RCC 7860 (cell line): Measurements from ENCODE around the gene EPHA10.
"Not testable (repeated sequence)": the region's sequence is repeated elsewhere in the genome, so short reads cannot be mapped to it uniquely, and the experiment has no call there.

ENCODE experiments used
- DNase-seq: peaks from one replicate; pipeline ENCODE4 v3.0.0-alpha.2; 2015; ENCODE audit warnings: low spot score
- FAIRE-seq: peaks from 2 replicates; lab custom pipeline; 2012; peaks lifted over from hg19 to GRCh38; lab: Jason Lieb, UNC

The EPHA10 gene

GRCh38 chr1:37738619-37739018 lies 26.3 kb downstream of the EPHA10 start:
- DNase-seq, FAIRE-seq: not testable (repeated sequence)

- not testable (repeated sequence) for FAIRE-seq
These were observed 26.9 kb downstream of the EPHA10 start for GRCh38 chr1:37737975-37738374.

DNA sequence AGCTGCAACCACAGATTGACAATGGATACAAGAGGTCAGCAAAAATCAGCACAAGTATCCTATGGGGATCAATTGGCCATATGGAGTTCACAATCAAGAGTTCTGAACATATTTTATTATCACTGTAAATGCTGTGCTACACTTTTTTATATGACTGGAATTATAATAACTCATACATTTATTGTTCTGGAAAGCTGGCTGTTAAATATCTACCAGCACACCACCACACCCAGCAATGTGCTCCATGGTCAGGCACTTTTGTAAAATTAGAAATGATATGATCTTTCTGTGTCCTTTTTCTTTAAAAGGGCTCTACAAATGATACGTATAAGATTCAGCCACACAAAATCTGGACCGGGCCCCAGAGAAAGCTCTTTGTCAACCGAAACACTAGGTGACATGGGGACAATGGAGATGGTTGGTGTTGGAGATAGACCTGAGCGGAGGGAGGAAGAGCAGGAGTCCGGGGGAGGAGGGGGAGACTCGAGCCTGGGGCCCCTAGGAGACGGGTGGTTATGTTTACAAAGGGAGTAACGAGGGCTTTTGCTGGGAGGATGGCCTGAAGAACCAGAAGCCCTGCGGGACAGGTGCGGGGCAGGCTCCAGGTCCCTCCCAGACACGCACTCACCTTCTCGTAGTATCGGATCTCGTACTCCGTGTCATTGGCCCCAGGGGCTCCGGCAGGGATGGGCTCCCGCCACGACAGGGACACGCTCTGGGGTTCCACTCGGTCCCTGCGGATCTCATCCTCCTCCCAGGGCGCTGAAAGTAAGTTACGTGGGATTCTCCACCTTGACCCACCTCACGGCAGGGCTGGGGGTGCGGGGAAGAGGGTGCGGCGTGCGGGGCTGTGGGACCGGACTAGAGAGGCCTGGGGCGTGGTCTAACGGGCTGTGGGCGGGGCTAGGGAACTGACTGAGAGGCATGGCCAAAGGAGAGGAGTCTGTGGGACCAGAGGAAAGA lies 30.0 kb downstream of the EPHA10 start:
- FAIRE-seq (no peak), DNase-seq (no peak)

More at GRCh38 chr1:37737975-37738374, 26.9 kb downstream of the EPHA10 start:
- DNase-seq, result not testable (repeated sequence)

DNA sequence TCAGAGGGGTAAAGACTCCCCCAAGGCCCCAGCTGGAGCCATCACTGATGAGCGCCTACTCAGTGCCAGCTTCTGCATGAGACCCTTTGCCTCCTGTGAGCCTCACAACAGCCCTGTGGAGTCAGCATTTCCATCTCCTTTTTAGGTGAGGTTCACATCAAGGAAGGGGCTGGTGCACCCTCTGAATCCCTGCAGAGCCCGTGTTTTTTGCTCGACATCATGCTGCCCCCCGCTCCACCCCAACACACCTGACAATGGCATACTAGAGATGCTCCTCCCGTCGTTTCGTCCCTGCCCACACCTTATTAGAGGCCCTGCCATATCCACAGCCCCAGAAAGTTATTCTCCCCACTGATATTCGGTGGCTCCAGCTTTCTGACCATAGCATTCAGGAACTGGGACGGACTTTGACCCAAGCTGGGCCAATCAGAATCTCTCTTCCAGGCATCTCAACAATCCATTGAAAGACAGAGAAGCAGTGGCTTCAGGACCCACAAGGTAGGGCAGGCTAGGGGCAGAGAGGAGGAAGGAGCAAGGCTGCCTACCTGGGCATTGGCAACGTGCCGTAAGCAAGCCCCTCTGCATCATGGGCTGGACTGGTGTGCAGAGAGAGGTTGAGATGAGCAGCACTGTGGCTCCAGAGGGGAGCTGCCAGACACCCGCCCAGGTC lies 32.7 kb downstream of the EPHA10 start:
- FAIRE-seq (no peak), DNase-seq (no peak)

GRCh38 chr1:37731312-37732019 lies 33.5 kb downstream of the EPHA10 start:
- DNase-seq (no peak), FAIRE-seq (no peak)

DNA sequence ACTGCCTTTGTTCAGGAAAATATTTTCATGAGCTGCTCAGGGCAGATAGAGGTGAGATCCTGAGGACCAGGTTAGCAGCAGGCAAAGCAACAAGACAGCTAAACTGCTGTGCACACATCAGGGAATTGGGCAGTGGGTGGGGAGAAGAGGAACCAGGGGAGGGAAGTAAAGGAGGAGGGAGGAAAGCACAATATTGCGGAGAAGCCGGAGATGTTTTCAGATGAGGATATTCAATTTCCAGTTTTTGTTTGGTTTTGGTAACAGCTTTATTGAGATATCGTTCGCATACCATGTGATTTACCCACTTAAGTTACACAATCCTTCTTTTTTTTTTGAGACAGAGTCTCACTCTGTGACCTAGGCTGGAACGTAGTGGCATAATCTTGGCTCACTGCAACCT lies 34.5 kb downstream of the EPHA10 start:
- DNase-seq (no peak), FAIRE-seq (no peak)

DNA sequence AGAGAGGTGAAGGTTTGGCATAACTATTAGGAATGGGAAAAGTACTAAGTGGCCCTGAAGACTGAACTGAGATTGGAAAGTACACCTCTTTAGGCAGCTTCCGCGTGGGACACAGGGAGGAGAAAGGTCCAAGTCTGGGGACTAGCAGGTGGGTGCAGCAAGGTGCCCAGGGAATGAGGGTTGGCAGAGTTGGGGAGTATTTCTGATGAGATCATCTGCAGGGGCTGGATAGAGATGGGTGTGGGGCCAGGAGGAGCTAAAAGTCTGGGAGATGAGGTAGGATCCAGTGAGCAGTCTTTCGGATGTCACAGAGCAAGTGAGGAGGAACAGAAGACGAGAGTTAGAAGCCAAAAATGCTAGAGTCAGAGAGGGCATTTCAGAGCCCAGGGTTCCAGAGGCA lies 36.5 kb downstream of the EPHA10 start:
- no peak for FAIRE-seq
- no peak for DNase-seq

DNA sequence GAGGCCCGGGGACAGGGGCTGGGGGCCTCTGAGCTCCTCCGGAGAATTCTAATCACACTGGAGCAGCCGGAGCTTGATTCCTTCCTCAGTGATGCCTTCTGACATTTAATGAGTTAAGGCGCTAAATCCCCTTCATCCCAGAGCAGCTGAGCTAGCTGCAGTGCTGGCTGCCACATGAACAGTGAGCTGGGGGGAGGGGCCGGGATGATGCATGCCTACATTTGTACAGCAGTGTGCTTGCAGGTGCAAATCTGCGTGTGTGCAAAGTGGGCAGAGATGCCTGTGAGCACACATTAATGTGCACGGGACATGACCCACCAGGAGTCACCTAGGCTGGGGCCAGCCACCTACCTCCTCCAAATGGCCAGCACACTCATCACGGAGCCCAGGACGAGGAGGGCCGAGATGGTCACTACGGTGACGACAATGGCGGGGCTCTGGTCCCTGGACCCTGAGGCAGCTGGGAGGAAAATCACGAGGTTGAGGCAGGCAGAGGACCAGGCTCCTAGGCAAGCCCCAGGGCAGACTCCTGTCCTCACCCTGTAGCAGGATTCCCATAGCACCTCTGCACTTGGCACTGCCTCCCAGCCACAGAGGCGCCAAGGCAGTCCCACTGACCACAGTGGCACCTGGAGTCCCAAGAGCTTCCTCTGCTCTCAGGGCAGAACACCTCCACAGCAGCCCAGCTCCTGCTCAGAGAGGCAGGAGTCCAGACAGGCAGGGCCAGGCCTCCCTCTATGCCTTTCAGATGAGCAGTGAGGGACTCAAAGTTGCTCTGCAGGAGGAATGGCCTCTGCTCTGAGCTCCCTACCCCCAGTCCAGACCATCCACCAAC lies 38.0 kb downstream of the EPHA10 start:
- DNase-seq (no peak), FAIRE-seq (no peak)

GRCh38 chr1:37725851-37726613 lies 38.9 kb downstream of the EPHA10 start:
- DNase-seq (no peak), FAIRE-seq (no peak)

GRCh38 chr1:37724575-37724974 lies 40.3 kb downstream of the EPHA10 start:
- FAIRE-seq (no peak), DNase-seq (no peak)

DNA sequence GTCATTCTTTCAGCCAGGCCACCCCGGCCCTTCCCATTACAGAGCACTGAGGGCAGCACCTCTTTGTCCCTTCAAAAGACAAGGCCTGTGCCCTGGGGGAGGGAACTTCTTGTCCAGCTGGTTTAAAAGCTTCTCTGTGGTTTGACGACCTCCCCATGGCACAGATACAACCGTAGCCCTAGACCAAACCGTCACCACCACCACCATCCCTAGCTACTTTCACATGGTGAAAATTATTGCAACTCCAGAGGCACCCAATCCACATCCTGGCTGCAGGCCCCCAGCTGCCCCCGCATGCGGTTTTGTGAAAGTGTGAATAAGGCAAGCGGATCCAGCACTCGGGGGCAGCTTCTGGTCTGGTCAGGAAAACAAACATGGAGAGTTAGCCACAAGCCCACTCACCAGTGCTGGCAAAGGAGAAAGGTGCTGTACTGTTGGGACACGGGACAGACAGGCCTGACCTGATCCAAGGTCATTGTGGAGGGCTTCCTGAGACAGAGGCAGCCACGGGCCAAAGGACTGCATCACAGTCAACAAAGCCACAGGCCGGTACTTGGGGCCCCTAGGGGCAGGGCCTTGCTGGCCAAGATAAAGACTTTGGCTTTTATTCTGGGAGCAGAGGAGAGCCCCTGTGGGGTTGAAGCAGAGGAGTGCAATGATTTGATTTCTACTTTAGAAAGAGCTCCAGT lies 41.4 kb downstream of the EPHA10 start:
- no peak for FAIRE-seq

GRCh38 chr1:37723072-37723389 lies 41.9 kb downstream of the EPHA10 start:
- DNase-seq, result no peak

More for the DNA sequence above, 41.4 kb downstream of the EPHA10 start:
- no peak for DNase-seq

GRCh38 chr1:37722181-37723071 lies 42.5 kb downstream of the EPHA10 start:
- DNase-seq (no peak), FAIRE-seq (no peak)

More at GRCh38 chr1:37723072-37723389, 41.9 kb downstream of the EPHA10 start:
- FAIRE-seq, result no peak

DNA sequence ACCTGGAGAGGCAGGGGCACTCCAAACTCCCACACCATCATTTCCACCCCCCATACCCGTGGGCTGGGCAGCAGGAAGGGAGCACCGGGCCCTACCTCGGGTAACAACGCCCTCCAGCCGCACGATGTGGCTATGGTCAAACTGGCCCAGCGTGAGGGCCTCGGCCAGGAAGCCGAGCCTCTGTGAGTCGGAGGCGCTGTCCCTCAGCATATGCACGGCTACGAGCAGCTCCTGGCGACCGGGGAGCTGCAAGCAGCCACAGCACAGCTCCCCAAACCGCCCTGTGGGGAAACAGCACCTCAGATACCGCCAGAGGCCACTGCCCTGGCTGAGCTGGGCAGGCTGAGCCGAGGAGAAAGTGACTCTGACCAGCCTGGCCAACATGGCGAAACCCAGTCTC lies 43.4 kb downstream of the EPHA10 start:
- FAIRE-seq (no peak), DNase-seq (no peak)

GRCh38 chr1:37720231-37721130 lies 44.4 kb downstream of the EPHA10 start:
- FAIRE-seq, result no peak
- no peak for DNase-seq

DNA sequence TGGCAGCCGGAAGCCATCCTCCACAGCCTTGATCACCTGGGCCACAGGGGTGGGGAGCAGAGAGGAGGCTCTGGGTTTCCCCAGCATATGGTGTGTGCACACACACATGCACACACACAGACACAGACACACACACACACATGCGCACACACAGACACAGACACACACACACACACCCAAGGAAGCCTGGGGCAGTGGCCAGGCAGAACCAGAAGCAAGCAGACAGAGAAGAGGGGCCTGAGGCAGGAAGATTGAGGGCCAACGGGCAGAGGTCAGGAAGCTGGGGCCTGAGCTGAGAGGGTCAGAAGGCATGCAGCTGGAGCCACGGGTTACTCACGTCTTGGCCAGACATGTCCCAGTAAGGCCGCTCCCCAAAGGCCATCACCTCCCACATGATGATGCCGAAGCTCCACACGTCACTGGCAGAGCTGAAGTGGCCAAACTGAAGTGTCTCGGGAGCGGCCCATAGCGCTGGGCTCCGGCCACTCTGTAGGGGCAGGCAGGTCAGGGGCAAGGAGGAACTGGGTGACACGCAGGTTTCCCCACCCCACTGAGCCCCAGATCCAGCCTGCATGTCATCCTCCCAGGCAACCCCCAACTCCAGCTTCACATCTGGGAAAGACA lies 45.2 kb downstream of the EPHA10 start:
- no peak for DNase-seq
- no peak for FAIRE-seq
